ENCODE measurements around the gene RNF26.
A peak's percentile ranks its signal among the peaks of the same experiment; 100 is the strongest.

Gene RNF26

GRCh38 chr11:119352857-119353260 lies 18.5 kb downstream of the RNF26 start:
- no peak for TF ChIP-seq CTCF (IDR thresholded peaks at IDR 0.05; ENCODE audit: poor library complexity, severe bottlenecking)
- H3K36me3 ChIP-seq (ENCODE audit: low read depth): no peaks in the 10 kb centered on the region
- no peak overlapping the region for H3K27ac ChIP-seq (ENCODE audit: poor library complexity, severe bottlenecking)
- ATAC-seq (ENCODE audit: low read depth) (no peak), DNase-seq (ENCODE audit: low spot score) (no peak)
- peaks cover 5% of the 10 kb centered on the region for H3K4me1 ChIP-seq (ENCODE audit: insufficient read depth, poor library complexity, severe bottlenecking)
- no peak overlapping the region for H3K4me3 ChIP-seq (ENCODE audit: severe bottlenecking)
- H3K27me3 ChIP-seq (ENCODE audit: insufficient read depth, poor library complexity, severe bottlenecking): no peaks in the 10 kb centered on the region
- no peaks in the 10 kb centered on the region for H3K9me3 ChIP-seq (ENCODE audit: severe bottlenecking)

- ATAC-seq (ENCODE audit: low read depth) (peak; percentile 58), DNase-seq (ENCODE audit: low spot score) (no peak)
- Histone ChIP-seq H3K27ac (ENCODE audit: poor library complexity, severe bottlenecking) (no peak overlapping the region), H3K4me1 (ENCODE audit: insufficient read depth, poor library complexity, severe bottlenecking) (peaks cover 14% of the 10 kb centered on the region), H3K36me3 (ENCODE audit: low read depth) (0 out of 2 replicates have a peak, but pooled peaks cover 3% of the 10 kb centered on the region), H3K27me3 (ENCODE audit: insufficient read depth, poor library complexity, severe bottlenecking) (no peaks in the 10 kb centered on the region), H3K9me3 (ENCODE audit: severe bottlenecking) (no peaks in the 10 kb centered on the region), H3K4me3 (ENCODE audit: severe bottlenecking) (no peak overlapping the region)
- TF ChIP-seq CTCF (IDR thresholded peaks at IDR 0.05; ENCODE audit: poor library complexity, severe bottlenecking): no peak
These were observed 20.9 kb downstream of the RNF26 start for GRCh38 chr11:119355091-119355843.

- peaks cover 23% of the 10 kb centered on the region for H3K4me1 ChIP-seq (ENCODE audit: insufficient read depth, poor library complexity, severe bottlenecking)
- no peak for DNase-seq (ENCODE audit: low spot score)
These were observed 22.2 kb downstream of the RNF26 start for GRCh38 chr11:119356349-119357031.

GRCh38 chr11:119357074-119357473 lies 22.7 kb downstream of the RNF26 start:
- TF ChIP-seq CTCF (IDR thresholded peaks at IDR 0.05; ENCODE audit: poor library complexity, severe bottlenecking): no peak
- DNase-seq (ENCODE audit: low spot score): no peak
- Histone ChIP-seq H3K4me1 (ENCODE audit: insufficient read depth, poor library complexity, severe bottlenecking) (peaks cover 29% of the 10 kb centered on the region), H3K9me3 (ENCODE audit: severe bottlenecking) (no peaks in the 10 kb centered on the region), H3K4me3 (ENCODE audit: severe bottlenecking) (no peak overlapping the region), H3K27ac (ENCODE audit: poor library complexity, severe bottlenecking) (no peak overlapping the region), H3K36me3 (ENCODE audit: low read depth) (0 out of 2 replicates have a peak, but pooled peaks cover 3% of the 10 kb centered on the region), H3K27me3 (ENCODE audit: insufficient read depth, poor library complexity, severe bottlenecking) (no peaks in the 10 kb centered on the region)
- no peak for ATAC-seq (ENCODE audit: low read depth)

More at GRCh38 chr11:119356349-119357031, 22.2 kb downstream of the RNF26 start:
- no peak overlapping the region for H3K4me3 ChIP-seq (ENCODE audit: severe bottlenecking)
- 0 out of 2 replicates have a peak, but pooled peaks cover 3% of the 10 kb centered on the region for H3K36me3 ChIP-seq (ENCODE audit: low read depth)
- ATAC-seq (ENCODE audit: low read depth): no peak
- H3K27ac ChIP-seq (ENCODE audit: poor library complexity, severe bottlenecking): no peak overlapping the region
- no peaks in the 10 kb centered on the region for H3K9me3 ChIP-seq (ENCODE audit: severe bottlenecking)
- peak; percentile 92 for TF ChIP-seq CTCF (IDR thresholded peaks at IDR 0.05; ENCODE audit: poor library complexity, severe bottlenecking)
- no peaks in the 10 kb centered on the region for H3K27me3 ChIP-seq (ENCODE audit: insufficient read depth, poor library complexity, severe bottlenecking)
